ENCODE measurements around the gene GARRE1. TPM values are rescaled to one million over a fixed set of nuclear protein-coding genes. Genes with fewer than 3 reads are reported as not detected.
A peak's percentile ranks its signal among the peaks of the same experiment; 100 is the strongest.
"Not testable (repeated sequence)": the region's sequence is repeated elsewhere in the genome, so short reads cannot be mapped to it uniquely, and the experiment has no call there.

Gene GARRE1, protein sequence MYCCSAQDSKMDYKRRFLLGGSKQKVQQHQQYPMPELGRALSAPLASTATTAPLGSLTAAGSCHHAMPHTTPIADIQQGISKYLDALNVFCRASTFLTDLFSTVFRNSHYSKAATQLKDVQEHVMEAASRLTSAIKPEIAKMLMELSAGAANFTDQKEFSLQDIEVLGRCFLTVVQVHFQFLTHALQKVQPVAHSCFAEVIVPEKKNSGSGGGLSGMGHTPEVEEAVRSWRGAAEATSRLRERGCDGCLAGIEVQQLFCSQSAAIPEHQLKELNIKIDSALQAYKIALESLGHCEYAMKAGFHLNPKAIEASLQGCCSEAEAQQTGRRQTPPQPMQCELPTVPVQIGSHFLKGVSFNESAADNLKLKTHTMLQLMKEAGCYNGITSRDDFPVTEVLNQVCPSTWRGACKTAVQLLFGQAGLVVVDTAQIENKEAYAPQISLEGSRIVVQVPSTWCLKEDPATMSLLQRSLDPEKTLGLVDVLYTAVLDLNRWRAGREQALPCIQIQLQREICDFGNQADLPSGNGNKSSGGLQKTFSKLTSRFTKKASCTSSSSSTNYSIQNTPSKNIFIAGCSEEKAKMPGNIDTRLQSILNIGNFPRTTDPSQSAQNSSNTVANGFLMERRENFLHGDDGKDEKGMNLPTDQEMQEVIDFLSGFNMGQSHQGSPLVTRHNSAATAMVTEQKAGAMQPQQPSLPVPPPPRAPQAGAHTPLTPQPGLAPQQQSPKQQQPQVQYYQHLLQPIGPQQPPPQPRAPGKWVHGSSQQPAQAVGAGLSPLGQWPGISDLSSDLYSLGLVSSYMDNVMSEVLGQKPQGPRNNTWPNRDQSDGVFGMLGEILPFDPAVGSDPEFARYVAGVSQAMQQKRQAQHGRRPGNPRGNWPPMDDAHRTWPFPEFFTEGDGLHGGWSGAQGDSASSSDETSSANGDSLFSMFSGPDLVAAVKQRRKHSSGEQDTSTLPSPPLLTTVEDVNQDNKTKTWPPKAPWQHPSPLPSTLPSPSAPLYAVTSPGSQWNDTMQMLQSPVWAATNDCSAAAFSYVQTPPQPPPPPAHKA (N-terminal part only)
- total RNA-seq, result 25.1 and 26.8 TPM in 2 replicates

DNA sequence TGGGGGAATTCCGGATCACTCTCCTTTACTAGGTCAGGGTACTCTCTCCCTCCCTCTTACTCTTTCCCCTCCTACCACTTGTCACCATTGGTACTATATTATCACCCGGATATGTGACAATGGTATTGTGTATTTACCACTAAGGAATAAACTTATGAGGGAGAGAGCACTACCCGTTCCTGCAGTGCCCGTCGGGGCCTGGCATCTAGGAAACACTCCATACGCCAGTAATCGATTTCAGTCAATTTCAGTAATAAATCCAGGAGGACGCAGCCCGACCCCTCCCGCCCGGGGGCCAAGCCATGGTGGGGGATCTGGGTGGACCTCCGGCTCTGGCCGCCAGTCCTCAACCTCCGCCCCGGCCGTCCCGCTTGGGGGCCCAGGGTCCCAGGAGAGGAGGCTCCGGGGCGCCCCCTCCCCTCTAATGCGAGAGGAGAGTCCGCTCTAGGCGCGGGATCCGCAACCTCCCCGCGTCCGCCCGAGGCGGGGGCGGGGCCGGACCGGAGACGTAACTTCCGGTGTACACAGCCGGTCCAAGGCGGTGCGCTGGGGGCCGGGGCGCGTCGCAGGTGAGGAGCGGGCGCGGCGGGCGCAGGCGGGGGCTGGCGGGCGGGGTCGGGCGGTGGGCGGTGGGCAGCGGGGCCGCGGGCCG lies at the start of gene GARRE1:
GARRE1 (plus strand) TSS at position 509 of the 652 bp plus-strand sequence. CDS start 45,920 bp downstream, outside the sequence.
- DNase-seq (ENCODE audit: low read depth in 2 of 2), result peak; percentile 69 to 83

DNA sequence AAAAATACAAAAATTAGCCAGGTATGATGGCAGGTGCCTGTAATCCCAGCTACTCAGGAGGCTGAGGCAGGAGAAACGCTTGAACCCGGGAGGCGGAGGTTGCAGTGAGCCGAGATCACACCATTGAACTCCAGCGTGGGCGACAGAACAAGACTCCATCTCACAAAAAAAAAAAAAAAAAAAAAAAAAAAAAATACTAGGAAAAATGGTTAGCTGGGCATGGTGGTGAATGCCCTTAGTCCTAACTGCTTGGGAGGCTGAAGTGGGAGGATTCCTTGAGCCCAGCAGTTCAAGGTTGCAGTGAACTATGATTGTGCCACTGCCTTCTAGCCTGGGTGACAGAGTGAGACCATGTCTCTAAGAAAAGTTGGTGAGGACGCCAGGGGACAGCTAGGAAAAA lies 49.0 kb upstream of the GARRE1 start:
- DNase-seq (ENCODE audit: low read depth in 2 of 2), result not testable (repeated sequence)

DNA sequence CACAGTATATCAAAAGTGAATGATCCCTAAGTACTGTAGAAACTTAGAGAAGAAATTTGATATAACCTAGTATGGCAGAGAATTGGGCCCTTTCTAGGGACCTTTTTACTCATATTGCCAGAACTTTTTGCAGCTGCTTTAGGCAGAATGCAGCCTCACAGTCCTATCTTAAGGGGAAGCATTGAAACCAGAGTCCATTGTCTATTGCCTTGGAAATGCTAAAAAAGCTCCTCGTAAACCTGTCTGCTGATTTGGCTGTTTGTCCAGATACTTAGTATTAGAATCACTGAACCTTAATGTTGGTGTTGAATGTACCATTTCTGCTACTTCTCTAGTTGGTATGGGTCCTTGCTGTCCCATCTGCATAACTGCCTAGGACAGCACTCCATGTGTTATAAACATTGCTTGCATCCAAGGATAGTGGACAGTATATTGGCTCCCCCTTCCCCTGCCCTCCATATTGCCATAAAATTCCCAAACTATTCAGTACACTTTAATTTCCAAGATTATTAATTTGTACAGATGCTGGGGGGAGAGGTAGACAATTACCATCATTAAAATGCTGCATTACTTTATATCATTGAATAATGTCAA lies 46.0 kb upstream of the GARRE1 start:
- no peak for DNase-seq (ENCODE audit: low read depth in 2 of 2)

DNA sequence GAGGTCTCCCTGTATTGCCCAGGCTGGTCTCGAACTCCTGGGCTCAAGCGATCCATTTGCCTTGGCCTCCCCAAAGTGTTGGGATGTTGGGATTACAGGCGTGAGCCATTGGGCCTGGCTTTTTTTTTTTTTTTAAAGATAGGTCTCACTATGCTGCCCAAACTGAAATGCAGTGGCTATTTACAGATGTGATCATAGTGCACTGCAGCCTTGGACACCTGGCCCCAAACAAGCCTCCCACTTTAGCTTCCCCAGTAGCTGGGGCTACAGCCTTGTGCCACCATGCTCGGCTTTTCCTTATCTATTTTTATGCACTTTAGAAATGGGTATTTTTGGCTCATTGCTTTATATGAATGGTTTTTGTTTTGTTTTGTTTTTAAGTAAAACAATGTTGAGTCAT lies 44.6 kb upstream of the GARRE1 start:
- DNase-seq (ENCODE audit: low read depth in 2 of 2), result no peak

DNA sequence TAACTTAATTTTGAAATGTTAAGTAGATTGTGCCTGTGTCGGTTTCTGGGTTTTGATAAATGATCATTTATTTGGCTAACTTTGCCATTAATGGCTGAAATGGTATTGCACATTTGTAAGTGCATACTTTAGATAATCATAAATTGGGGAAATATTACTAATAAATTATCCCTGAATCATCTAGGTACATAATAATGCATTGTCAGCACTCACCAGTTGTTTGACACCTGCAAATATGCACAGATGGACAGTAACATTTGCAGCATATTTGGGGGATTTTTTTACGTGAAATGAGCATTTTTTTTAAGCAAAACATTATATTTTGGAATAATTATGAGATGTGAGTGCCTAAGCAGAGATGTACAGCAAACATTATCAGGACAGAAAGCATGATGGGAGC lies 41.1 kb upstream of the GARRE1 start:
- DNase-seq (ENCODE audit: low read depth in 2 of 2), result no peak

DNA sequence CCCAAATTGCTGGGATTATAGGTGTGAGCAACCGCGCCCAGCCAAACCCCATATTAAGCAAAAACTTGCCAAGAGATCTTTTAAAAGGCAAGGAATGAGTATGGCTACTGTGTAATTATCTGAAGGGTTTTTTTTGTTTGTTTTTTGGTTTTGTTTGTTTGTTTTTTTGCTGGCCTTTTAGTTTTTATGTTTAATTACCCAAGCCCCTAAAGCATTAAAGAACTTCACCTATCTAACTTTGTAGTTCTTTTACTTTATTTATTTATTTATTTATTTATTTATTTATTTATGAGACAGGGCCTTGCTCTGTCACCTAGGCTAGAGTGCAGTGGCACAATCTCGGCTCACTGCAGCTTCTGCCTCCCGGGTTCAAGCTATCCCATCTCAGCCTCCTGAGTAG lies 40.3 kb upstream of the GARRE1 start:
- DNase-seq (ENCODE audit: low read depth in 2 of 2), result no peak

DNA sequence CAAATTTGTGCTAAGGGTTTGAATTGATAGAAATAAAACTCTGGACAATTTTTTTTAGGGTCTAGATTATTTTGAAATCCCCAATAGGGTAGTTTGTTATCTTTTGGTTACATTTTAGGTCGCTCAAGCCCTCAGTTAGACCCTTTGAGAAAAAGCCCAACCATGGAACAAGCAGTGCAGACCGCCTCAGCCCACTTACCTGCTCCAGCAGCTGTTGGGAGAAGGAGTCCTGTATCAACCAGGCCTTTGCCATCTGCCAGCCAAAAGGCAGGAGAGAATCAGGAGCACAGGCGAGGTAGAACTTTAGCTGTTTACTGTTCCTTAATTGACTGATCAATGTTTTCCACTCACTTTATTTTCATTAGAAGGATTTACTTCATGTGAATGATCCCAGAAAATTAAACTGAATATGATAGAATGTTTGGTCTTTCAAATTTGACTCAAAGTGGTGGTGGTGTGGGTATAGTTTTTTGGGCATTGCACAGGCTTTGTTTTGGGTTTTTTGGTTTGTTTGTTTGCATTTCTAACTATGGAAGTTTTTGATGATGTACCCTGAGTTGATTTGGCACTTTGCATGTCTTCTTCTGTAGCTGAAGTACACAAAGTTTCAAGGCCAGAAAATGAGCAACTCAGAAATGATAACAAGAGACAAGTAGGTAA lies 39.2 kb upstream of the GARRE1 start:
- DNase-seq (ENCODE audit: low read depth in 2 of 2), result no peak

DNA sequence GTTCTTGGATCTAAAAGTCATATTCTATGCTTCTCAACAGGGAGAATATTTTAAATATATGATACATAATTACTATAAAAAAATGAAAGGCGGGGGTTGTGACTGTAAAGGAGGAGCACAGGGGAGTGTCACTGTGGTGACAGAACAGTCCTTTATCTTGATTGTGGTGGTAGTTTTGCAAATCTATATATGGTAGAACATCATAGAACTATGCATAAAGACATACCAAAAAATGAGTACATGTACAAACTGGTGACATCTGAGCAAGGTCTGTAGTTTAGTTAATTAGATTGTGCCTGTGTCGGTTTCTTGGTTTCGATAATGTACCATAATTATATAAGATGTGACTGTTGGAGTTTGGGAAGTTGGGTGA lies 38.7 kb upstream of the GARRE1 start:
- no peak for DNase-seq (ENCODE audit: low read depth in 2 of 2)

DNA sequence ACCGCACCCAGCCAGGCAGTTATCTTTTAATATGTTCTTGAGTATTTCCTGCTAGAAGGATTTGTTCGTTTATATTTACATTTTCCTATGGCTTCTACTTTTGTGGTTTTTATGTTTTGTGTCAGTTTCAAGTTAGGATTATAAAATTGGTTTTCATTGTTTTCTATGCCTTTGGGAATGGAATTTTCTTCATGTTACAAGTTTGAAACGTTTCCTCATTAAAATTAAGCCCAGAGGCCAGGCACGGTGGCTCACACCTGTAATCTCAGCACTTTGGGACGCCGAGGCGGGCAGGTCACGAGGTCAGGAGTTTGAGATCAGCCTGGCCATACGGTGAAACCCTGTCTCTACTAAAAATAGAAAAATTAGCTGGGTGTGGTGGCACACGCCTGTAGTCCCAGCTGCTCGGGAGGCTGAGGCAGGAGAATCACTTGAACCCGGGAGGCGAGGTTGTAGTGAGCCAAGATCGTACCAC lies 37.6 kb upstream of the GARRE1 start:
- not testable (repeated sequence) for DNase-seq (ENCODE audit: low read depth in 2 of 2)

DNA sequence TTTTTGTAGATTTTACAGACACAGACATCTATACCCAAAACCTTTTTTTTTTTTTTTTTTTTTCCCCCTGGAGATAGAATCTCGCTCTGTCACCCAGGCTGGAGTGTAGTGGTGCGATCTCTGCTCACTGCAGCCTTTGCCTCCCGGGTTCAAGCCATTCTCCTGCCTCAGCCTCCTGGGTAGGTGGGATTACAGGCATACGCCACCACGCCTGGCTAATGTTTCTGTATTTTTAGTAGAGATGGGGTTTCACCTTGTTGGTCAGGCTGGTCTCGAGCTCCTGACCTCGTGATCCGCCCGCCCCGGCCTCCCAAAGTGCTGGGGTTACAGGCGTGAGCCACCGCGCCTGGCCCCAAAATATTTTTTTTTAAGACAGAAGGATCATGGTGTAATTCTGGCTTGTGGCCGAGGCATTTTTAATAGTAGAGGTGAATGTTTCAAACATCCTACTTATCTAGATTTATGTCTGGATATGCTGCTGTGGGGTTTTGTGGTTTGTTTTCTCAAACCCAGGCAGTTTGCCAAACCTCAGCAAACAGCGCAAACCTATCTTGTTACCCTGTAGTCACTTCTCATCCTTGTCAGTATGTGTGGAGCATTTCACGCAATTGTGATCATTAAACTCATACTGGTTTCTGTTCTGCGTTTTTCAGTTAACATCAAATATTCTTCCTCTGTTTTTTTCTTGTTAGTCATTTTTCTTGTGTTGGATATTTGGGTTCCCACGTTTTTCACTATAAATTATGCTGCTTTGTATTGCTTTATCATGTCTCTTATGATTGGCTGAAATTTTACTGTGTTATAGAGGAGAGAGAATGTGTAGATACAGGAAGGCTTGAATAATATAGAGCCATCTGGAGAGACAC lies 36.2 kb upstream of the GARRE1 start:
- peak; percentile 74 to 80 for DNase-seq (ENCODE audit: low read depth in 2 of 2)

DNA sequence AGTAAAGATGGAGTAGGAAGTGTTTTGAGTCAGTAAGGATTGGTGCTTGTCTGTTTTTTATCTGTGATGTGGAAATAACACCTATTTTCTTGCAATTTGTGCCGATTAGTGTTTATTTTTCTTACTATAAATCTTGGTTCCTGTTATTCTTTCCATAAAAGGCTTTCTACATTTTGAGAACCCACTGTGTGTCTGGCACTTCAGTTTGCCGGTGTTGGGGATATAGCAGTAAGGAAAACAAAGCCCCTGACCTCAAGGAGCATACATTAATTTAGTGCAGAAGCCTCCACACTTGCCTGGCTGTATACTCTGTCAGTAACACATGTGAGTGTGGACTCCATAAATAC lies 35.6 kb upstream of the GARRE1 start:
- no peak for DNase-seq (ENCODE audit: low read depth in 2 of 2)

DNA sequence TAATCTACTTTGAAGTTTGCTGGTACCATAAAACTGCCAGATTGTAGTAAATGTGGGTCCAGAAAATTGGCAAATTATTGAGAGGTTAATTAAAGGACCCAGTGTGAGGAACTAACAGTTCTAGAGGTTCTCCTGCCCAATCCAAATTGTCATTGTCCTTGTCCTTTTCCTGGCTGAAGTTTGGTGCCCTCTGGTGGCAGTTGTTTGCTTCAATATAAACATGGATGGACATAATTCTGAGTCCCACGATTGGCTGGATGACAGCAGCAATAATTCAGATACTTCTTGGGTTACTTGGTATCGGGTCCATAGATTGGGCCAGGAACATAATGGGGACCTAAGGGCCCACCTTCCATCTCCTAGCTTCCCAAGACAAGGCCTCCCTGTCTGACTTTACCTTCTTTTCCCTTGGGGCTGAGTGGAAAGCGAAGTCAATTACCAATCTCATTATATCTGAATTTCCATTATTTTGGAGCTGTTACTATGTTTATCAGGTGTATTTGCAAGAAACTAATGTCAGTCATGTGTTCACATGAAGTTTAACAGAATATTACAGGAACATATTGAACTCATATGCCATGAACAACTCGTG lies 33.8 kb upstream of the GARRE1 start:
- peak; percentile 80 to 86 for DNase-seq (ENCODE audit: low read depth in 2 of 2)

DNA sequence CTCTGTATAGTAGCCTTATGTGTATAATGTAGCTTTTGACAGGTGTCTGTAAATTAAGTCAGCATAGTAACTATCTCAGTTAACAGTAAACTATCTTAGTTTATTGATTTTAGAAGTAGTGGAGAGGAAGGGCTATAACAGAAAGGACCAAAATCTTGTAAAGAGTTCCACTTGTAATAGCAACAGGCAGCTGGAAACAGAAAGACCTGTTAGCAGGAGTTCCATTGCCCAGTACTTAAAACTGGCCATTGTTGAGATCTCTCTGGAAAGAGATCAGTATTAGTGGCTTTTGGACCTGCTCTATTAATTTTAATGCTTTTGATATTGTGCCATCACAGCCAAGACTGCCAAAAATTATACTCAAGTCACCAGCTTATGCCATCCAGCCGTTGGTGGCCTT lies 32.0 kb upstream of the GARRE1 start:
- no peak for DNase-seq (ENCODE audit: low read depth in 2 of 2)

DNA sequence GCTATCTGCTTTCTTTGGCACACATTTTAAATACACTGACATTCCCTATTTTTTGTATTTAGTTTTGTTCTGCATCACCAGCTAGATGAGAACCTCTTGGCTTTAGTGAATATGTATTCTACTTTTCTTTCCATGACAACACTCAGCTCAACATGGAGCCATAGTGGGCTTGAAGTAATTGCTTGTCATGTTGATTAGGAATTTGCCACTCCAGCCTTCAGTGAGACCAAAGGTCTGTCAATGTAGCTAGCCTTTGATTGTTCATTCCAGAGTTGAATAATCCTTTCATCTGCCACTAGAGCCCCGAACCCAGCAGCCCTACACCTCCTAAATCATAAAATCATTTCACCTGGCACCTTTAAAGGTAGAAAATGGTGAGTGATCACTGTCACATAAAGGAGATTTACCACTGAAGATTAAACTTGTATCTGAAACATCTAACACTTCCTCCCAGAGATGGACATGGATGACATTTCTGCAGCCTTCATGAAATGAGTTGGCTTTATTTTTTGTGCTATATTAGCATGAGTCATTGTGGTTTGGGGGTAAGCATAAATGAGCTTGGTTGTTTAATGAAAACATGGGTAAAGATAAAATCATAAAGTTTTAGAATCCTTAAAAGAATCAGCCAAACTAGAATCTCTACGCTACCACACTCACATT lies 29.2 kb upstream of the GARRE1 start:
- DNase-seq (ENCODE audit: low read depth in 2 of 2), result peak; percentile 53 to 67

DNA sequence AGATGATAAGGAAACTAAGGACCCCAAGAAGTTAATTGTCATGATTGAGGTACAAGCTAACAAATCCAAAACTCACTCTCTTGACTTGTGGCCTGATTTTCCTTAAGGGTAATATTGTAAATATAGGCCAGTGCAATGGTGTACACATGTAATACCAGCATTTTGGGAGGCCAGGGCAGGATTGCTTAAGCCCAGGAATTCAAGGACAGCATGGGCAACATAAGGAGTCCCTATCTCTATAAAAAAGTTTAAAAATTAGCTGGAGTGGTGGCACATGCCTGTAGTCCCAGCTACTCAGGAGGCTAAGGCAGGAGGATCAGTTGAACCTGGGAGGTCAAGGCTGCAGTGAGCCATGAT lies 28.7 kb upstream of the GARRE1 start:
- no peak for DNase-seq (ENCODE audit: low read depth in 2 of 2)

DNA sequence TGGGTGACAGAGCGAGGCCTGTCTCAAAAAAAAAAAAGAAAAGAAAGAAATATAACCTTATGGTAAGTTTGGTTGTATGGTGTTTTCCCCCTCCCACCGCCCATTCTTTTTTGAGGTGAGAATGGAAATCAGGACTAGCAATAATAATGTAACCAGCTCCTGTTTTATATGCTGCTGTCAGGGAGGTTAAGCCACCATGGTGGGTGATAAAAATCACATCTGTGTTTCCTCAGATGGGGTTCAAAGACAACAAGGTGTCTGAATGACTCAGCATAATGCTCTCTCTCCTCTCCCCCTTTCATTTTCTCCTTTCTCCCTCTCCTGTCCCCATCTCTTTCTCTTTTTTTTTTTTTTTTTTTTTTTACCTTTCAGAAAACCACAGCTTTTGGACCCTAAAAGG lies 28.3 kb upstream of the GARRE1 start:
- DNase-seq (ENCODE audit: low read depth in 2 of 2), result no peak

DNA sequence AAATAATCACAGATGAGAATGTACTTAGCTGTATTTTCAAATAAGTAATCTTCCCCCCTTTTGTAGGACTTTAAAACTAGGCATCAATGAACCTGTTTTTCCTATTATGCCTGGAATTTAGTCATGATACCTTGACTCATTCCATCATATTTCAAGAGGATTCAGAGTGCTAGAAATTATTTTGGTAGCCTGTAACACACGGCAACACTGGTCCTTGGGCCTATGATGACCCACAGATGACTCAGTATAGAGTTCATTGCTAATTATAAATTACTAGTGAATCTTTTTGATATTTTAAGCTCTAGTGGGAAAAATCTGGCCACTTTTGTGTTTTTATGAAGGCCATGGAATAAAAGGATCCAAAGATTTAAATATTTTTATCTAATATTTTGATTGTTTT lies 26.0 kb upstream of the GARRE1 start:
- DNase-seq (ENCODE audit: low read depth in 2 of 2), result no peak

DNA sequence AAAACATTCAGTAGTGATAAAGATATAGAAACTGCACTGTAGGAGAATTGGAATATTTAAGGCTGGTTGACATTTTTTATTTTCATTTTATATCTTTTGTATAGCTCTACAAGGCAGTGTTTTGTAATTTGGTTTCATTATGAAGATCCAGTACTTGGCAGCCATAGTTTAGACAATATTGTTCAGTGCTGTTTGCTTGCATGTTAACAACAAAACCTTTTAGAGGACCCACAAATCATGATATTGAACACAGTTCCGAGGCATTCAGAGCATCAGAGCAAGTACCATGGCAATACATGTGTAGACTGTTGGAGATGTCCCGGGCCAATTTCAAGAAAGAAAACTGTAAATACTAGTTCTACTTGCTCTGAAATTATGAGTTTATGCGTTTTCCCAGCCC lies 25.6 kb upstream of the GARRE1 start:
- no peak for DNase-seq (ENCODE audit: low read depth in 2 of 2)

DNA sequence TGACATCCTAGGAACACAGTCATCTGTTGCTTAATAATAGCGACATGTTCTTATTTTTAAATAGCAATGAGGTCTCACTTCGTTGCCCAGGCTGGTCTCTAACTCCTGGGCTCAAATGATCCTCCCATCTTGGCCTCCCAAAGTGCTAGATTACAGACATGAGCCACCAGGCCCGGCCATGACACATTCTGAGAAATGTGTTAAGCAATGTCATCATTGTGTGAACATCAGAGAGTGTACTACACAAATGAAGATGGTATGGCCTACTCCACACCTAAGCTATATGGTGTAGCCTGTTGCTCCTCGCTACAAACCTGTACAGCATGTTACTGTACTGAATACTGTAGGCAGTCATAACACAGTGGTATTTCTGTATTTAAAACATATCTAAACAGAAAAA lies 24.6 kb upstream of the GARRE1 start:
- DNase-seq (ENCODE audit: low read depth in 2 of 2), result no peak
